GM23248 (cell line): Measurements from ENCODE around the gene FOXN3. TPM values are rescaled to one million over a fixed set of nuclear protein-coding genes. Genes with fewer than 3 reads are reported as not detected.
A peak's percentile ranks its signal among the peaks of the same experiment; 100 is the strongest.

Experiments
- DNase-seq: peaks from one replicate; pipeline ENCODE4 v3.0.0-alpha.2; 2015
- H2AFZ ChIP-seq: fragments of 200-600 bp; sonication (generic); 2 replicates; pipeline ENCODE4 v1.6.1; 2016; ENCODE audit warnings: antibody characterized with exemption
- H3F3A ChIP-seq: fragments of 200-600 bp; sonication (generic); 2 replicates; pipeline ENCODE4 v1.6.1; 2016; ENCODE audit warnings: mild to moderate bottlenecking, antibody characterized with exemption, mixed run types; ENCODE audit not compliant: insufficient read depth
- H3K27ac ChIP-seq: fragments of 200-600 bp; sonication (generic); 2 replicates; pipeline ENCODE4 v1.5.1; 2016; ENCODE audit warnings: mild to moderate bottlenecking
- H3K27me3 ChIP-seq: fragments of 200-600 bp; sonication (generic); replicated peaks from 2 replicates; pipeline ENCODE4 v1.6.1; 2016; ENCODE audit warnings: mild to moderate bottlenecking; ENCODE audit not compliant: insufficient read depth
- H3K36me3 ChIP-seq: fragments of 200-600 bp; sonication (generic); 2 replicates; pipeline ENCODE4 v1.6.1; 2016; ENCODE audit warnings: low read depth, mild to moderate bottlenecking
- H3K4me1 ChIP-seq: fragments of 200-600 bp; sonication (generic); 2 replicates; pipeline ENCODE4 v1.6.1; 2016; ENCODE audit warnings: mild to moderate bottlenecking; ENCODE audit not compliant: insufficient read depth
- H3K4me2 ChIP-seq: fragments of 200-600 bp; sonication (generic); one replicate; pipeline ENCODE4 v1.6.1; 2016; ENCODE audit warnings: mild to moderate bottlenecking; ENCODE audit not compliant: unreplicated experiment
- H3K4me3 ChIP-seq: fragments of 200-600 bp; sonication (generic); 2 replicates; pipeline ENCODE4 v1.5.1; 2016; ENCODE audit warnings: mild to moderate bottlenecking
- H3K79me2 ChIP-seq: fragments of 200-600 bp; sonication (generic); 2 replicates; pipeline ENCODE4 v1.6.1; 2016; ENCODE audit warnings: mild to moderate bottlenecking; ENCODE audit not compliant: insufficient read depth
- H3K9ac ChIP-seq: fragments of 200-600 bp; sonication (generic); 2 replicates; pipeline ENCODE4 v1.6.1; 2016; ENCODE audit warnings: mild to moderate bottlenecking
- H3K9me2 ChIP-seq: fragments of 200-600 bp; sonication (generic); 2 replicates; pipeline ENCODE4 v1.6.1; 2016; ENCODE audit warnings: mixed run types, mild to moderate bottlenecking, moderate library complexity; ENCODE audit not compliant: insufficient read depth
- H3K9me3 ChIP-seq: fragments of 200-600 bp; sonication (generic); one replicate; pipeline ENCODE4 v1.6.1; 2017; ENCODE audit warnings: low read depth
- H4K20me1 ChIP-seq: fragments of 200-600 bp; sonication (generic); 2 replicates; pipeline ENCODE4 v1.6.0; 2016; ENCODE audit not compliant: insufficient read depth
- EZH2 ChIP-seq: fragments of 200-600 bp; sonication (generic); IDR thresholded peaks from 2 replicates; pipeline ENCODE4 v1.6.1; 2018; ENCODE audit warnings: antibody characterized with exemption, mild to moderate bottlenecking; ENCODE audit not compliant: insufficient read depth, poor library complexity, severe bottlenecking
- EZH2phosphoT487 ChIP-seq: fragments of 200-600 bp; sonication (generic); IDR thresholded peaks from 2 replicates; pipeline ENCODE4 v1.6.1; 2018; ENCODE audit warnings: antibody characterized with exemption, moderate library complexity, mild to moderate bottlenecking, low read depth; ENCODE audit not compliant: insufficient read depth
- WGBS, 2 experiments: methylation state at CpG; one replicate each; pipeline ENCODE4 v1.1.6; 2015 to 2017; ENCODE audit warnings: low lambda C conversion rate in 2 of 2, low coverage in 1 of 2; ENCODE audit errors: missing lambda C conversion rate in 2 of 2; 5-methylcytosine and 5-hydroxymethylcytosine counted together
- in situ Hi-C: fragments of 300-500 bp; cut with MboI; formaldehyde crosslinking; loops from 2 replicates; pipeline ENCODE4 v1.15.0; 2020
- polyA plus RNA-seq: library from polyadenylated mRNA; unstranded; fragments of >200 nt; fragmentation: Nextera tagmentation; extraction: Ambion mirVana; gene quantifications from 2 replicates; pipeline ENCODE4 v1.2.1, GENCODE V29; 2016
- total RNA-seq: library from RNA; depleted of rRNA; stranded (reverse); fragments of >200 nt; shearing (Covaris generic); gene quantifications from 2 replicates; pipeline ENCODE4 v1.2.3, GENCODE V29; 2014

FOXN3 gene
- total and polyA plus RNA-seq, 2 experiments from 2014 or later, result 18.6 to 19.0 TPM

GRCh38 chr14:89368490-89369477 is 48.2 kb downstream of the FOXN3 start:
- peaks cover 70% of the 10 kb centered on the region for H3K79me2 ChIP-seq

GRCh38 chr14:89367779-89368120 is 49.3 kb downstream of the FOXN3 start:
- TF ChIP-seq EZH2phosphoT487, result no peak
- TF ChIP-seq EZH2, result no peak
- Histone ChIP-seq H3K9ac (no peak overlapping the region), H2AFZ (no peak overlapping the region), H3K9me3 (no peaks in the 10 kb centered on the region), H3K4me2 (no peak overlapping the region), H4K20me1 (no peaks in the 10 kb centered on the region; the same call in 1 of the 2 replicates), H3K4me3 (no peak overlapping the region), H3K9me2 (no peaks in the 10 kb centered on the region), H3F3A (no peaks in the 10 kb centered on the region; the same call in 1 of the 2 replicates), H3K79me2 (peaks cover 72% of the 10 kb centered on the region), H3K27ac (no peak overlapping the region), H3K27me3 (no peaks in the 10 kb centered on the region), H3K36me3 (no peaks in the 10 kb centered on the region), H3K4me1 (peaks cover 20% of the 10 kb centered on the region)
- DNase-seq, result no peak
- 79 to 82% methylated on average over 8 of the region's 8 CpGs for WGBS, 2 experiments
- in situ Hi-C loops, result no loop called here

More at GRCh38 chr14:89368490-89369477, 48.2 kb downstream of the FOXN3 start:
- no peak for TF ChIP-seq EZH2phosphoT487
- TF ChIP-seq EZH2, result no peak
- H4K20me1 ChIP-seq, result no peaks in the 10 kb centered on the region; the same call in 1 of the 2 replicates
- H3K27ac ChIP-seq, result no peak overlapping the region
- in situ Hi-C loops, result no loop called here
- H3K9ac ChIP-seq, result no peak overlapping the region
- H2AFZ ChIP-seq, result no peak overlapping the region
- H3K9me3 ChIP-seq, result no peaks in the 10 kb centered on the region
- DNase-seq, result peak; percentile 9
- peaks cover 22% of the 10 kb centered on the region for H3K4me1 ChIP-seq
- no peaks in the 10 kb centered on the region for H3K27me3 ChIP-seq
- H3K4me2 ChIP-seq, result no peak overlapping the region
- no peaks in the 10 kb centered on the region; the same call in 1 of the 2 replicates for H3F3A ChIP-seq
- WGBS, 2 experiments, result 86 to 87% methylated on average over 12 of the region's 12 CpGs
- H3K36me3 ChIP-seq, result no peaks in the 10 kb centered on the region
- H3K4me3 ChIP-seq, result no peak overlapping the region
- H3K9me2 ChIP-seq, result no peaks in the 10 kb centered on the region

GRCh38 chr14:89366864-89367778 is 49.9 kb downstream of the FOXN3 start:
- Histone ChIP-seq H3K27ac (no peak overlapping the region), H3K9me3 (no peaks in the 10 kb centered on the region), H3K36me3 (no peaks in the 10 kb centered on the region), H3K79me2 (peaks cover 74% of the 10 kb centered on the region), H3K9ac (no peak overlapping the region), H3K27me3 (no peaks in the 10 kb centered on the region), H3K9me2 (no peaks in the 10 kb centered on the region), H3K4me2 (no peak overlapping the region), H4K20me1 (no peaks in the 10 kb centered on the region; the same call in 1 of the 2 replicates), H3F3A (no peaks in the 10 kb centered on the region; the same call in 1 of the 2 replicates), H3K4me1 (peaks cover 14% of the 10 kb centered on the region), H3K4me3 (no peak overlapping the region), H2AFZ (no peak overlapping the region)
- DNase-seq, result no peak
- 78 to 80% methylated on average over 19 of the region's 19 CpGs for WGBS, 2 experiments
- in situ Hi-C loops, result no loop called here
- TF ChIP-seq EZH2 (no peak), EZH2phosphoT487 (no peak)
